PC-3 (cell line): Measurements from ENCODE around the gene ILKAP.
A peak's percentile ranks its signal among the peaks of the same experiment; 100 is the strongest.

Experiments
- EZH2 ChIP-seq: fragments of 300-600 bp; sonication (generic); IDR thresholded peaks from one replicate; pipeline ENCODE4 v1.6.1; 2017; ENCODE audit warnings: antibody characterized with exemption, mild to moderate bottlenecking, low read length; ENCODE audit not compliant: unreplicated experiment
- TF ChIP-seq, protein P1 (sequence below): fragments of 300-600 bp; sonication (generic); conservative IDR thresholded peaks from 2 replicates; pipeline ENCODE4 v1.5.1; 2017; ENCODE audit warnings: antibody characterized with exemption, low read depth, mild to moderate bottlenecking, low read length

DNA sequence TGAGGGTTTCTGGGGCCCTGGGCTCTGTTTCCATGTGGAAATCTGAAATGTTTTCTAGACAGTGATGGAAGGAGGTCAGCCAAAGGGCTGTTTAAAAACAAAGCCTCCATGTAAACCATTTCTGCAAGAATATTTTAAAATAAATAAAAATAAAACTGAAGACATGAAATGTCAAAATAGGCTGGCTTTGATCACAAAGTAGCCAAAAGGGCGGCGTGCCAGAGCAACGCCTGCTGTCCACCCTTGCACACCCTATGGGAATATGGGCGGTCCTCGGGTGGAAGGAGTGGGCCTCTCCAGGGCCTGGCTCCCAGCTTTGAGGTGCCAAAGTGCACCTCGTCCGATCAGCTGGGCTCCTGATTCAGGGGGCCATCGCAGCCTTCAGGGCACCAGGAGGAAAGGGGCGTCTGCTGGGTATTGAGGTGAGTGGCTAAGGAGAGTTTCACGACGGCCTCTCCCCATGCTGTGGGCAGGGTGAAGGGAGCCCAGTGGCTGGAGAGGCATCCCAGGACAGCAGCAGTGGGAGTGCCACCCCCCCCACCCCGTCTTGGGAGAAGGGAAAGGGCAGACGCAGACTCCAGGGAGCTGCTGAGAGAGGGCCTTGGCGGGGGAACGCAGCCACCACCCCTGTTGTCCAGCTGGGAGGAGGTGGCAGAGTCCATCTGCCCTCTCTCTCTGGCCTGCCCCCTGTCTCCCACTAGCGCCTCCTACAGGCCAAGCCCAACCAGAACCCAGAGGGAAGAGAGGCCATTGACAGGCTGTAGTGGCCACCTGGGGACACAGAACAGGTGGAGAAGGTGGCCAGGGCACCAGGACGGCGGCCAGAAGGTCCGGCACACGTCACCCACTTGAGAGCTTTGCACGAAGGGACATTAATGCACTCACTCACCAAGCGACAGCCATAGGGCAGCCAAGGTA, 50.5 kb downstream of the ILKAP start:
- TF ChIP-seq, protein P1, sequence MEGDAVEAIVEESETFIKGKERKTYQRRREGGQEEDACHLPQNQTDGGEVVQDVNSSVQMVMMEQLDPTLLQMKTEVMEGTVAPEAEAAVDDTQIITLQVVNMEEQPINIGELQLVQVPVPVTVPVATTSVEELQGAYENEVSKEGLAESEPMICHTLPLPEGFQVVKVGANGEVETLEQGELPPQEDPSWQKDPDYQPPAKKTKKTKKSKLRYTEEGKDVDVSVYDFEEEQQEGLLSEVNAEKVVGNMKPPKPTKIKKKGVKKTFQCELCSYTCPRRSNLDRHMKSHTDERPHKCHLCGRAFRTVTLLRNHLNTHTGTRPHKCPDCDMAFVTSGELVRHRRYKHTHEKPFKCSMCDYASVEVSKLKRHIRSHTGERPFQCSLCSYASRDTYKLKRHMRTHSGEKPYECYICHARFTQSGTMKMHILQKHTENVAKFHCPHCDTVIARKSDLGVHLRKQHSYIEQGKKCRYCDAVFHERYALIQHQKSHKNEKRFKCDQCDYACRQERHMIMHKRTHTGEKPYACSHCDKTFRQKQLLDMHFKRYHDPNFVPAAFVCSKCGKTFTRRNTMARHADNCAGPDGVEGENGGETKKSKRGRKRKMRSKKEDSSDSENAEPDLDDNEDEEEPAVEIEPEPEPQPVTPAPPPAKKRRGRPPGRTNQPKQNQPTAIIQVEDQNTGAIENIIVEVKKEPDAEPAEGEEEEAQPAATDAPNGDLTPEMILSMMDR, result peak; percentile 44; the same call in 1 of the 2 replicates
- TF ChIP-seq EZH2, result no peak
